HL-60 (cell line): ENCODE data around the gene MCCC2.
"Not testable (repeated sequence)": the region's sequence is repeated elsewhere in the genome, so short reads cannot be mapped to it uniquely, and the experiment has no call there.

Experiments used
- DNase-seq, 2 experiments: peaks; one replicate each; pipeline ENCODE4 v3.0.0-alpha.2; 2010 to 2020; ENCODE audit warnings: low read depth in 1 of 2, low spot score in 1 of 2
- H3K27ac ChIP-seq: fragments of 250-450 bp; sonication (Bioruptor Pico); replicated peaks from 2 replicates; pipeline ENCODE4 v1.5.1; 2020; ENCODE audit warnings: mild to moderate bottlenecking, moderate library complexity
- H3K27me3 ChIP-seq: fragments of 250-450 bp; sonication (Bioruptor Pico); 2 replicates; pipeline ENCODE4 v1.5.1; 2021; ENCODE audit warnings: mild to moderate bottlenecking, moderate library complexity; ENCODE audit not compliant: insufficient read depth, poor library complexity, severe bottlenecking
- H3K4me3 ChIP-seq: replicated peaks from 2 replicates; pipeline ENCODE4 v1.5.1; 2011; ENCODE audit warnings: mild to moderate bottlenecking, control low read depth, low read length; ENCODE audit not compliant: insufficient read depth
- GABPA ChIP-seq: IDR thresholded peaks from 2 replicates; pipeline ENCODE4 v1.6.1; 2012; ENCODE audit warnings: low read depth
- POLR2AphosphoS5 ChIP-seq: IDR thresholded peaks from 2 replicates; pipeline ENCODE4 v1.6.1; 2012; ENCODE audit warnings: low read depth
- SPI1 ChIP-seq: IDR thresholded peaks from 2 replicates; pipeline ENCODE4 v1.6.1; 2012; ENCODE audit warnings: low read depth, mild to moderate bottlenecking, borderline replicate concordance
- TF ChIP-seq, protein P1 (sequence below): IDR thresholded peaks from 2 replicates; pipeline ENCODE4 v1.6.1; 2012; ENCODE audit warnings: low read depth; ENCODE audit not compliant: insufficient replicate concordance
- TF ChIP-seq, protein P2 (sequence below): IDR thresholded peaks from one replicate; pipeline ENCODE4 v1.5.1; 2011; ENCODE audit warnings: low read length, control low read depth, inconsistent platforms; ENCODE audit not compliant: insufficient read depth

MCCC2 gene

DNA sequence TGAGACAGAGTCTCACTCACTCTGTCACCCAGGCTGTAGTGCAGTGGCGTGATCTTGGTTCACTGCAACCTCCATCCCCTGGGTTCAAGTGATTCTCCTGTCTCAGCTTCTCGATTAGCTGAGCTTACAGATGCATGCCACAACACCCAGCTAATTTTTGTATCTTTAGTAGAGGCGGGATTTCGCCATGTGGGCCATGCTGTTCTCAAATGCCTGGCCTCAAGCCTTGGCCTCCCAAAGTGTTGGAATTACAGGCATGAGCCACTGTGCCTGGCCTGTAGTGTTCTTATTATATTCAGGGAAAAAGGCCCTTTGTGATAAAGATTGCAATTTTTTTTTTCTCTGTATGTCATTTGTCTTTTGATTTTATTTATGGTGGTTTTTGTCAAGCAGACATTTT is 24.0 kb upstream of the MCCC2 start:
- Histone ChIP-seq H3K4me3 (no peak overlapping the region), H3K27me3 (no peaks in the 10 kb centered on the region), H3K27ac (no peak overlapping the region)
- no peak for DNase-seq
- TF ChIP-seq, protein P1, sequence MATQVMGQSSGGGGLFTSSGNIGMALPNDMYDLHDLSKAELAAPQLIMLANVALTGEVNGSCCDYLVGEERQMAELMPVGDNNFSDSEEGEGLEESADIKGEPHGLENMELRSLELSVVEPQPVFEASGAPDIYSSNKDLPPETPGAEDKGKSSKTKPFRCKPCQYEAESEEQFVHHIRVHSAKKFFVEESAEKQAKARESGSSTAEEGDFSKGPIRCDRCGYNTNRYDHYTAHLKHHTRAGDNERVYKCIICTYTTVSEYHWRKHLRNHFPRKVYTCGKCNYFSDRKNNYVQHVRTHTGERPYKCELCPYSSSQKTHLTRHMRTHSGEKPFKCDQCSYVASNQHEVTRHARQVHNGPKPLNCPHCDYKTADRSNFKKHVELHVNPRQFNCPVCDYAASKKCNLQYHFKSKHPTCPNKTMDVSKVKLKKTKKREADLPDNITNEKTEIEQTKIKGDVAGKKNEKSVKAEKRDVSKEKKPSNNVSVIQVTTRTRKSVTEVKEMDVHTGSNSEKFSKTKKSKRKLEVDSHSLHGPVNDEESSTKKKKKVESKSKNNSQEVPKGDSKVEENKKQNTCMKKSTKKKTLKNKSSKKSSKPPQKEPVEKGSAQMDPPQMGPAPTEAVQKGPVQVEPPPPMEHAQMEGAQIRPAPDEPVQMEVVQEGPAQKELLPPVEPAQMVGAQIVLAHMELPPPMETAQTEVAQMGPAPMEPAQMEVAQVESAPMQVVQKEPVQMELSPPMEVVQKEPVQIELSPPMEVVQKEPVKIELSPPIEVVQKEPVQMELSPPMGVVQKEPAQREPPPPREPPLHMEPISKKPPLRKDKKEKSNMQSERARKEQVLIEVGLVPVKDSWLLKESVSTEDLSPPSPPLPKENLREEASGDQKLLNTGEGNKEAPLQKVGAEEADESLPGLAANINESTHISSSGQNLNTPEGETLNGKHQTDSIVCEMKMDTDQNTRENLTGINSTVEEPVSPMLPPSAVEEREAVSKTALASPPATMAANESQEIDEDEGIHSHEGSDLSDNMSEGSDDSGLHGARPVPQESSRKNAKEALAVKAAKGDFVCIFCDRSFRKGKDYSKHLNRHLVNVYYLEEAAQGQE = no peak
- TF ChIP-seq, protein P2, sequence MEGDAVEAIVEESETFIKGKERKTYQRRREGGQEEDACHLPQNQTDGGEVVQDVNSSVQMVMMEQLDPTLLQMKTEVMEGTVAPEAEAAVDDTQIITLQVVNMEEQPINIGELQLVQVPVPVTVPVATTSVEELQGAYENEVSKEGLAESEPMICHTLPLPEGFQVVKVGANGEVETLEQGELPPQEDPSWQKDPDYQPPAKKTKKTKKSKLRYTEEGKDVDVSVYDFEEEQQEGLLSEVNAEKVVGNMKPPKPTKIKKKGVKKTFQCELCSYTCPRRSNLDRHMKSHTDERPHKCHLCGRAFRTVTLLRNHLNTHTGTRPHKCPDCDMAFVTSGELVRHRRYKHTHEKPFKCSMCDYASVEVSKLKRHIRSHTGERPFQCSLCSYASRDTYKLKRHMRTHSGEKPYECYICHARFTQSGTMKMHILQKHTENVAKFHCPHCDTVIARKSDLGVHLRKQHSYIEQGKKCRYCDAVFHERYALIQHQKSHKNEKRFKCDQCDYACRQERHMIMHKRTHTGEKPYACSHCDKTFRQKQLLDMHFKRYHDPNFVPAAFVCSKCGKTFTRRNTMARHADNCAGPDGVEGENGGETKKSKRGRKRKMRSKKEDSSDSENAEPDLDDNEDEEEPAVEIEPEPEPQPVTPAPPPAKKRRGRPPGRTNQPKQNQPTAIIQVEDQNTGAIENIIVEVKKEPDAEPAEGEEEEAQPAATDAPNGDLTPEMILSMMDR = no peak
- TF ChIP-seq GABPA (no peak), SPI1 (no peak), POLR2AphosphoS5 (no peak)

DNA sequence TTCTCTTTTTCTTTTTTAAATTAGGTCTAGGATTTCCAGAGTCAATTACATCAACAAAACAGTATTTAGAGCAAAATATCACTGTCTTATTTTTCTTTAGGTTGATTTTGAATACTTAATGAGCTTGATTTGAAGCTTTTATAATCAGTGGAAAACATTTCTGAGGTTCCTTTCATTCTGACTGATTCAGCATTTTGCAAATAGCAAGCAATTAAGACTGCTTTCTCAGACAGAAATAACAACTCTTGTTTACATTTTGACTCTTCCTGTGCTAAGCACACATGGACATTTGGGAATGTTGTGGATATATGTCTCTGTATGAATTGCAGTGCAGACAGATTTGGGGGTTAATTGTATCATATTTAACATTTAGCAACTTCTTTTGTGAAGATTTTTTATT is 22.2 kb upstream of the MCCC2 start:
- H3K27me3 ChIP-seq = no peaks in the 10 kb centered on the region
- no peak overlapping the region for H3K4me3 ChIP-seq
- H3K27ac ChIP-seq = no peak overlapping the region
- no peak for DNase-seq
- TF ChIP-seq, protein P2 = no peak
- TF ChIP-seq POLR2AphosphoS5 = no peak

DNA sequence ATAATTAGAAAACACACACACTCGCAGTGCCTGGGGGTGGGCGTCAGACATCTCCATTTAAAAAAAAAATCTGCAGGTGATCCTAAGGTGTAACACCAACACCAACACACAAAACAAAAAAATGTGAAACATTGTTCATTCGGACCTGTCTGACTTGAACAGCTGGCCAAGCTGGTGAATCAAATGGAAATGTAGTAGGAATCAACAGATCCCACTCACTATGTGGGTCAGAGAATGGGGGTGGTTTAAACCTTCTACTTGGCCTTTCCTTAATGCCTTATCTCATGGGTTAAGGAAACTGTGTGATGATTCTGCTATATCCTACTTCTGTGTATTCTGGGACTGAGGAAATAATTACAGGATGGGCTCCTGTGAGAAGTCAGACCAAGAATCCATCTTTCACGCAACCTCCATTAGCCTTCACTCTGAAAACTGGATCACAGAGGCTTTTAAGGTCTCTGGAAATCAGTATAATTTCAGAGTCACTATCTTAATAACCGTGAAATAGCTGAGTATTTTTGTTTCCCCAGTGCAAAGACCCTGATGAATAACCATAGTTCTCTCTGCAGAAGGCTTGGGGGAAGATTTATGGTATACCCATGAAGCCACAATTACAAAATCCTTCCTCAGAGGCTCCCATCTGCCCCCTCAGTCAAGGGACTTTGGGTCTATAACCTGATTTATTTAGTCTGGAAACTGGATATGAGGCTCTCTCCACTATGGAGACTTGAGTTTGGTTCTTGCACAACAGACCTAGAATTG is 17.2 kb upstream of the MCCC2 start:
- TF ChIP-seq SPI1 = no peak
- no peak for TF ChIP-seq POLR2AphosphoS5
- TF ChIP-seq, protein P2 = no peak
- TF ChIP-seq, protein P1 = no peak
- TF ChIP-seq GABPA = no peak
- H3K27me3 ChIP-seq = no peaks in the 10 kb centered on the region
- no peak overlapping the region for H3K27ac ChIP-seq
- H3K4me3 ChIP-seq = no peak overlapping the region
- DNase-seq = no peak

DNA sequence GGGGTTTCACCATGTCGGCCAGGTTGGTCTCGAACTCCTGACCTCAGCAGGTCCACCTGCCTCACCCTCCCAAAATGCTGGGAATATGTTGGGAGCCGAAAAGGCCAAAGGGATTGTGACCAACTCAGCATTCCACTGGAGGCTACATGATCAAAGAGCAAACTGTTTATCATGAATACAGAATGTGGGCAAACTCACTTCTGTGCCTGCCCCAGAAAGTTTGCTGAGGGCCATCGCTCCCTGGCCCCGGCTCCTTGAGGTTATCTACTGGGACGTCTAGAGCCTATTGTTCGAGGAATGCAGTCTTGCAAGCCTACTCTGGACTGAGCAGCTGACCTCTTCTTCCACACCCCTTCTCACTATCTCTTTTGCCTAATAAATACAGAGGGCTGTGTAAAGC is 15.3 kb upstream of the MCCC2 start:
- not testable (repeated sequence) for H3K27me3 ChIP-seq, DNase-seq, H3K4me3 ChIP-seq, H3K27ac ChIP-seq
